Skeletal muscle tissue (tissue), 4 donors: ENCODE data around the gene TMEM87A. TPM values are rescaled to one million over a fixed set of nuclear protein-coding genes. Genes with fewer than 3 reads are reported as not detected.

Source experiments
- H3K27ac ChIP-seq: one replicate; pipeline ENCODE4 v1.7.0; 2013; ENCODE audit warnings: mild to moderate bottlenecking, low read depth, low read length, inconsistent platforms
- H3K27me3 ChIP-seq, 3 donors: one replicate each; pipeline ENCODE4 v1.7.0; 2013; ENCODE audit warnings: low read length in 3 of 3; ENCODE audit not compliant: control insufficient read depth in 3 of 3, insufficient read depth in 3 of 3
- H3K36me3 ChIP-seq, 3 donors: one replicate each; pipeline ENCODE4 v1.7.0; 2013; ENCODE audit warnings: low read length in 3 of 3; ENCODE audit not compliant: control insufficient read depth in 3 of 3, insufficient read depth in 3 of 3
- H3K4me1 ChIP-seq, 3 donors: one replicate each; pipeline ENCODE4 v1.7.0; 2013; ENCODE audit warnings: low read length in 3 of 3, mild to moderate bottlenecking in 3 of 3; ENCODE audit not compliant: control insufficient read depth in 3 of 3, insufficient read depth in 3 of 3
- H3K4me3 ChIP-seq, 3 donors: one replicate each; pipeline ENCODE4 v1.7.0; 2013; ENCODE audit warnings: low read length in 3 of 3
- H3K9ac ChIP-seq, 3 donors: one replicate each; pipeline ENCODE4 v1.7.0; 2013; ENCODE audit warnings: low read length in 3 of 3, mild to moderate bottlenecking in 3 of 3, moderate library complexity in 2 of 3, low read depth in 1 of 3
- H3K9me3 ChIP-seq, 3 donors: one replicate each; pipeline ENCODE4 v1.7.0; 2013; ENCODE audit warnings: low read length in 3 of 3; ENCODE audit not compliant: control insufficient read depth in 3 of 3
- total RNA-seq: library from RNA; depleted of rRNA; stranded (reverse); fragments of >200 nt; gene quantifications from one replicate; pipeline ENCODE4 v1.2.3, GENCODE V29; 2014
- donor health status: Osteomylitis.

TMEM87A gene
- total RNA-seq, 1 donor from 2014 or later = 70.5 TPM

GRCh38 chr15:42210696-42211095 lies 62.5 kb downstream of the TMEM87A start:
- Histone ChIP-seq H3K4me3 (no peak overlapping the region), H3K9ac (no peak overlapping the region), H3K27me3 (no peaks in the 10 kb centered on the region), H3K4me1 (peaks cover 7 to 20% (median 16%) of the 10 kb centered on the region in 3 donors), H3K27ac (no peak overlapping the region), H3K36me3 (peaks cover 4 to 34% (median 15%) of the 10 kb centered on the region in 3 donors), H3K9me3 (no peaks in the 10 kb centered on the region)

- Histone ChIP-seq H3K36me3 (peaks cover 4 to 22% (median 10%) of the 10 kb centered on the region in 3 donors), H3K4me3 (peak within 1 kb of the TSS; percentile 84 to 96 (median 90)), H3K4me1 (peaks cover 7 to 20% (median 16%) of the 10 kb centered on the region in 3 donors), H3K9ac (peak within 1 kb of the TSS; percentile 81 to 96 (median 92)), H3K27me3 (no peaks in the 10 kb centered on the region), H3K27ac (peak within 1 kb of the TSS; percentile 57), H3K9me3 (no peaks in the 10 kb centered on the region)
These were observed 65.3 kb downstream of the TMEM87A start, which contains the start of gene VPS39 for GRCh38 chr15:42207674-42208579. VPS39 (minus strand) TSS chr15:42208304; CDS start chr15:42208153, 151 bp downstream.

GRCh38 chr15:42206406-42206805 lies 66.8 kb downstream of the TMEM87A start:
- peaks cover 7 to 20% (median 16%) of the 10 kb centered on the region in 3 donors for H3K4me1 ChIP-seq
- no peak overlapping the region for H3K4me3 ChIP-seq
- no peaks in the 10 kb centered on the region for H3K27me3 ChIP-seq
- H3K27ac ChIP-seq = no peak overlapping the region
- H3K36me3 ChIP-seq = peaks cover 4 to 17% (median 9%) of the 10 kb centered on the region in 3 donors
- H3K9ac ChIP-seq = no peak overlapping the region
- no peaks in the 10 kb centered on the region for H3K9me3 ChIP-seq

- Histone ChIP-seq H3K27ac (no peak overlapping the region), H3K9me3 (no peaks in the 10 kb centered on the region), H3K9ac (no peak overlapping the region), H3K4me3 (no peak overlapping the region), H3K27me3 (no peaks in the 10 kb centered on the region), H3K4me1 (peaks cover 7 to 20% (median 16%) of the 10 kb centered on the region in 3 donors), H3K36me3 (peaks cover 6 to 9% (median 6%) of the 10 kb centered on the region in 3 donors)
These were observed 69.3 kb downstream of the TMEM87A start for GRCh38 chr15:42203891-42204290.

- peaks cover 7 to 16% (median 16%) of the 10 kb centered on the region in 3 donors for H3K4me1 ChIP-seq
- no peak overlapping the region for H3K9ac ChIP-seq
- H3K27ac ChIP-seq = no peak overlapping the region
- no peaks in the 10 kb centered on the region for H3K27me3 ChIP-seq
- H3K9me3 ChIP-seq = no peaks in the 10 kb centered on the region
- H3K4me3 ChIP-seq = no peak overlapping the region
- peaks cover 6 to 13% (median 7%) of the 10 kb centered on the region in 3 donors for H3K36me3 ChIP-seq
These were observed 70.6 kb downstream of the TMEM87A start for GRCh38 chr15:42202653-42203052.

GRCh38 chr15:42201801-42202200 lies 71.4 kb downstream of the TMEM87A start:
- peaks cover under 1 to 8% (median 8%) of the 10 kb centered on the region in 3 donors for H3K4me1 ChIP-seq
- H3K9ac ChIP-seq = no peak overlapping the region
- H3K4me3 ChIP-seq = no peak overlapping the region
- H3K27ac ChIP-seq = no peak overlapping the region
- H3K27me3 ChIP-seq = no peaks in the 10 kb centered on the region
- peaks cover 8 to 13% (median 12%) of the 10 kb centered on the region in 3 donors for H3K36me3 ChIP-seq
- no peaks in the 10 kb centered on the region for H3K9me3 ChIP-seq

- H3K27me3 ChIP-seq = no peaks in the 10 kb centered on the region
- H3K4me1 ChIP-seq = no peaks in the 10 kb centered on the region
- H3K36me3 ChIP-seq = peaks cover 10 to 13% (median 12%) of the 10 kb centered on the region in 3 donors
- H3K9ac ChIP-seq = no peak overlapping the region
- H3K9me3 ChIP-seq = no peaks in the 10 kb centered on the region
- H3K27ac ChIP-seq = no peak overlapping the region
- H3K4me3 ChIP-seq = no peak overlapping the region
These were observed 74.1 kb downstream of the TMEM87A start for GRCh38 chr15:42199126-42199525.

GRCh38 chr15:42198516-42198915 lies 74.7 kb downstream of the TMEM87A start:
- Histone ChIP-seq H3K4me1 (no peaks in the 10 kb centered on the region), H3K4me3 (no peak overlapping the region), H3K27me3 (no peaks in the 10 kb centered on the region), H3K9ac (no peak overlapping the region), H3K36me3 (peaks cover 9 to 12% (median 10%) of the 10 kb centered on the region in 3 donors), H3K9me3 (no peaks in the 10 kb centered on the region), H3K27ac (no peak overlapping the region)

- Histone ChIP-seq H3K27ac (no peak overlapping the region), H3K4me3 (no peak overlapping the region), H3K36me3 (peaks cover 20 to 31% (median 29%) of the 10 kb centered on the region in 3 donors), H3K27me3 (no peaks in the 10 kb centered on the region), H3K4me1 (no peaks in the 10 kb centered on the region), H3K9ac (no peak overlapping the region), H3K9me3 (no peaks in the 10 kb centered on the region)
These were observed 78.7 kb downstream of the TMEM87A start for GRCh38 chr15:42194513-42194912.

GRCh38 chr15:42193383-42193782 lies 79.8 kb downstream of the TMEM87A start:
- H3K36me3 ChIP-seq = peaks cover 14 to 36% (median 30%) of the 10 kb centered on the region in 3 donors
- H3K4me1 ChIP-seq = no peaks in the 10 kb centered on the region
- H3K27me3 ChIP-seq = no peaks in the 10 kb centered on the region
- no peak overlapping the region for H3K27ac ChIP-seq
- H3K4me3 ChIP-seq = no peak overlapping the region
- H3K9ac ChIP-seq = no peak overlapping the region
- no peaks in the 10 kb centered on the region for H3K9me3 ChIP-seq
